Measurements from ENCODE around the gene SOCS3. TPM values are rescaled to one million over a fixed set of nuclear protein-coding genes. Genes with fewer than 3 reads are reported as not detected.
A peak's percentile ranks its signal among the peaks of the same experiment; 100 is the strongest.

Gene SOCS3
- polyA plus RNA-seq, 2 of the 4 experiments (the other 2 are of a cell fraction): 13.5 to 14.7 TPM

DNA sequence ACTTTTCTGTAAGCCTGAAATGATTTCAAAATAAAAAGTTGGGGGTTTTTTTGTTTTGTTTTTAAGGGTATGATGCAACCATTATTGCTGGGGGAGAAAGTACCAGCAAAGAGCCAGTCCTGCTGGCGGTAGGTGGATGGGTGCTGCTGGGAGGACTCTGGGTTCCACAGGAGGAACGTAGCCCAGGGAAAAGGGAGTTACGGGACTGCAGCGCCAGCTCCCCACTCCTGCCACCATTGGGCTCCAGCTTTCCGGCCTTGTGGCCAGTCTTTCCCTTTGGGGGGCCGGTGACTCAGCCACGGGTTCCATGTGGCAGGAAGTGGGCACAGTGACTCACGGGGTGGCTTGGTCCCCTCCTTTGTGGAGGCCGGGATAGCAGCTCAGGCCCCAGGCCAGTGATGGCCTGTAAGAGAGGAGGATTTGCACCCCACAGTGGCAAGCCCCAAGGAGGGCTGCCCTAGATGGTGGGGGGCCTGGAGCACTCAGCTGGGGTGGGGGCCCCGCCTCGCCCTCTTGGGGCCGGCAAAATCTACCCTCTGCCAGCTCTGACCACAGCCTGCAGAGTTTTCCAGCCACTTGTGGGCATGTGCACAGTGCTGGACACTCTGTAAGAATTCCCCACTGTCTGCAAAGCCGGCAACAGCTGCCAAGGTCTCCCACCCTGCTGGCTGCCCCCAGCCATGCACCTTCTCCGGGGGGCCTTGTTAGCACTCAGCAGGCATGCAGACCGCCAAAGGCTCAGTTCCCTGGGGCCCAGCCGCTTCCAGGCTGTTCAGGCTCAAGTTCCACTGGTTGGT lies 30.4 kb downstream of the SOCS3 start (continued):
- TF ChIP-seq, protein P1, sequence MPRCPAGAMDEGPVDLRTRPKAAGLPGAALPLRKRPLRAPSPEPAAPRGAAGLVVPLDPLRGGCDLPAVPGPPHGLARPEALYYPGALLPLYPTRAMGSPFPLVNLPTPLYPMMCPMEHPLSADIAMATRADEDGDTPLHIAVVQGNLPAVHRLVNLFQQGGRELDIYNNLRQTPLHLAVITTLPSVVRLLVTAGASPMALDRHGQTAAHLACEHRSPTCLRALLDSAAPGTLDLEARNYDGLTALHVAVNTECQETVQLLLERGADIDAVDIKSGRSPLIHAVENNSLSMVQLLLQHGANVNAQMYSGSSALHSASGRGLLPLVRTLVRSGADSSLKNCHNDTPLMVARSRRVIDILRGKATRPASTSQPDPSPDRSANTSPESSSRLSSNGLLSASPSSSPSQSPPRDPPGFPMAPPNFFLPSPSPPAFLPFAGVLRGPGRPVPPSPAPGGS (IDR thresholded peaks at IDR 0.05): no peak
- TF ChIP-seq, protein P2, sequence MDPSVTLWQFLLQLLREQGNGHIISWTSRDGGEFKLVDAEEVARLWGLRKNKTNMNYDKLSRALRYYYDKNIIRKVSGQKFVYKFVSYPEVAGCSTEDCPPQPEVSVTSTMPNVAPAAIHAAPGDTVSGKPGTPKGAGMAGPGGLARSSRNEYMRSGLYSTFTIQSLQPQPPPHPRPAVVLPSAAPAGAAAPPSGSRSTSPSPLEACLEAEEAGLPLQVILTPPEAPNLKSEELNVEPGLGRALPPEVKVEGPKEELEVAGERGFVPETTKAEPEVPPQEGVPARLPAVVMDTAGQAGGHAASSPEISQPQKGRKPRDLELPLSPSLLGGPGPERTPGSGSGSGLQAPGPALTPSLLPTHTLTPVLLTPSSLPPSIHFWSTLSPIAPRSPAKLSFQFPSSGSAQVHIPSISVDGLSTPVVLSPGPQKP (IDR thresholded peaks at IDR 0.05; ENCODE audit: low read depth, low read length): no peak
- no peak for TF ChIP-seq ZNF302 (CRISPR knock-in tag; IDR thresholded peaks at IDR 0.05)
- TF ChIP-seq CBX2 (IDR thresholded peaks at IDR 0.05; ENCODE audit: borderline replicate concordance, low read depth): no peak
- TF ChIP-seq NFE2L2 (conservative IDR thresholded peaks at IDR 0.05; ENCODE audit: low read length): no peak
- TF ChIP-seq, protein P3, sequence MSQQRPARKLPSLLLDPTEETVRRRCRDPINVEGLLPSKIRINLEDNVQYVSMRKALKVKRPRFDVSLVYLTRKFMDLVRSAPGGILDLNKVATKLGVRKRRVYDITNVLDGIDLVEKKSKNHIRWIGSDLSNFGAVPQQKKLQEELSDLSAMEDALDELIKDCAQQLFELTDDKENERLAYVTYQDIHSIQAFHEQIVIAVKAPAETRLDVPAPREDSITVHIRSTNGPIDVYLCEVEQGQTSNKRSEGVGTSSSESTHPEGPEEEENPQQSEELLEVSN (IDR thresholded peaks at IDR 0.05; ENCODE audit: borderline replicate concordance, low read depth): no peak
- TF ChIP-seq, protein P4, sequence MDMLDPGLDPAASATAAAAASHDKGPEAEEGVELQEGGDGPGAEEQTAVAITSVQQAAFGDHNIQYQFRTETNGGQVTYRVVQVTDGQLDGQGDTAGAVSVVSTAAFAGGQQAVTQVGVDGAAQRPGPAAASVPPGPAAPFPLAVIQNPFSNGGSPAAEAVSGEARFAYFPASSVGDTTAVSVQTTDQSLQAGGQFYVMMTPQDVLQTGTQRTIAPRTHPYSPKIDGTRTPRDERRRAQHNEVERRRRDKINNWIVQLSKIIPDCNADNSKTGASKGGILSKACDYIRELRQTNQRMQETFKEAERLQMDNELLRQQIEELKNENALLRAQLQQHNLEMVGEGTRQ (IDR thresholded peaks at IDR 0.05): no peak
- TF ChIP-seq ZSCAN20 (CRISPR knock-in tag; IDR thresholded peaks at IDR 0.05): no peak
- TF ChIP-seq, protein P5, sequence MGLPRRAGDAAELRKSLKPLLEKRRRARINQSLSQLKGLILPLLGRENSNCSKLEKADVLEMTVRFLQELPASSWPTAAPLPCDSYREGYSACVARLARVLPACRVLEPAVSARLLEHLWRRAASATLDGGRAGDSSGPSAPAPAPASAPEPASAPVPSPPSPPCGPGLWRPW (IDR thresholded peaks at IDR 0.05): no peak
- TF ChIP-seq KDM5A (IDR thresholded peaks at IDR 0.05): no peak
- peak in 1 of 2 experiments; percentile 40; a peak in 1 of 5 replicates for TF ChIP-seq JUN (IDR thresholded peaks at IDR 0.05)
- TF ChIP-seq, protein P6, sequence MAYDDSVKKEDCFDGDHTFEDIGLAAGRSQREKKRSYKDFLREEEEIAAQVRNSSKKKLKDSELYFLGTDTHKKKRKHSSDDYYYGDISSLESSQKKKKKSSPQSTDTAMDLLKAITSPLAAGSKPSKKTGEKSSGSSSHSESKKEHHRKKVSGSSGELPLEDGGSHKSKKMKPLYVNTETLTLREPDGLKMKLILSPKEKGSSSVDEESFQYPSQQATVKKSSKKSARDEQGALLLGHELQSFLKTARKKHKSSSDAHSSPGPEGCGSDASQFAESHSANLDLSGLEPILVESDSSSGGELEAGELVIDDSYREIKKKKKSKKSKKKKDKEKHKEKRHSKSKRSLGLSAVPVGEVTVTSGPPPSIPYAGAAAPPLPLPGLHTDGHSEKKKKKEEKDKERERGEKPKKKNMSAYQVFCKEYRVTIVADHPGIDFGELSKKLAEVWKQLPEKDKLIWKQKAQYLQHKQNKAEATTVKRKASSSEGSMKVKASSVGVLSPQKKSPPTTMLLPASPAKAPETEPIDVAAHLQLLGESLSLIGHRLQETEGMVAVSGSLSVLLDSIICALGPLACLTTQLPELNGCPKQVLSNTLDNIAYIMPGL (CRISPR knock-in tag; IDR thresholded peaks at IDR 0.05; ENCODE audit: borderline replicate concordance): no peak
- TF ChIP-seq TFCP2L1 (CRISPR knock-in tag; IDR thresholded peaks at IDR 0.05): no peak
- no peak for TF ChIP-seq HOXA7 (CRISPR knock-in tag; IDR thresholded peaks at IDR 0.05)
- TF ChIP-seq POLR2AphosphoS2 (conservative IDR thresholded peaks at IDR 0.05; ENCODE audit: low read length): no peak
- no peak for TF ChIP-seq HOXB13 (CRISPR knock-in tag; IDR thresholded peaks at IDR 0.05; ENCODE audit: low read depth)
- no peak for TF ChIP-seq FOXS1 (CRISPR knock-in tag; IDR thresholded peaks at IDR 0.05)
- no peak for TF ChIP-seq KDM1A (IDR thresholded peaks at IDR 0.05; ENCODE audit: low read depth)
- TF ChIP-seq, protein P7, sequence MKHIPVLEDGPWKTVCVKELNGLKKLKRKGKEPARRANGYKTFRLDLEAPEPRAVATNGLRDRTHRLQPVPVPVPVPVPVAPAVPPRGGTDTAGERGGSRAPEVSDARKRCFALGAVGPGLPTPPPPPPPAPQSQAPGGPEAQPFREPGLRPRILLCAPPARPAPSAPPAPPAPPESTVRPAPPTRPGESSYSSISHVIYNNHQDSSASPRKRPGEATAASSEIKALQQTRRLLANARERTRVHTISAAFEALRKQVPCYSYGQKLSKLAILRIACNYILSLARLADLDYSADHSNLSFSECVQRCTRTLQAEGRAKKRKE (CRISPR knock-in tag; IDR thresholded peaks at IDR 0.05; ENCODE audit: low read depth): 0 out of 2 replicates have a peak, but pooled peaks have one; percentile 17
- TF ChIP-seq RARB (CRISPR knock-in tag; IDR thresholded peaks at IDR 0.05): no peak
- TF ChIP-seq JUNB (IDR thresholded peaks at IDR 0.05): peak; percentile 56
- peak; percentile 5; the same call in 1 of the 2 replicates for TF ChIP-seq FOSB (CRISPR knock-in tag; IDR thresholded peaks at IDR 0.05)
- TF ChIP-seq MAFK (IDR thresholded peaks at IDR 0.05; ENCODE audit: partially characterized antibody): no peak
- no peak for TF ChIP-seq SMC3 (IDR thresholded peaks at IDR 0.05)
- TF ChIP-seq MAZ (IDR thresholded peaks at IDR 0.05; ENCODE audit: borderline replicate concordance, low read depth, low read length): no peak
- no peak for TF ChIP-seq TP53 (CRISPR knock-in tag; IDR thresholded peaks at IDR 0.05)
- TF ChIP-seq CHD4 (IDR thresholded peaks at IDR 0.05; ENCODE audit: borderline replicate concordance): no peak
- no peak for TF ChIP-seq CHD2 (IDR thresholded peaks at IDR 0.05; ENCODE audit: low read length, partially characterized antibody)
- no peak for TF ChIP-seq PHF8 (IDR thresholded peaks at IDR 0.05; ENCODE audit: borderline replicate concordance, low read depth)
- no peak for TF ChIP-seq SREBF2 (IDR thresholded peaks at IDR 0.05)
- TF ChIP-seq RAD21 (conservative IDR thresholded peaks at IDR 0.05 in 1 of 2, IDR thresholded peaks at IDR 0.05 in 1 of 2): no peak
- no peak for TF ChIP-seq EHF (CRISPR knock-in tag; IDR thresholded peaks at IDR 0.05)
- no peak for TF ChIP-seq ESRRA (IDR thresholded peaks at IDR 0.05; ENCODE audit: borderline replicate concordance, low read length)
- TF ChIP-seq EP300 (IDR thresholded peaks at IDR 0.05): peak in 1 of 2 experiments; percentile 38; a peak in 1 of 5 replicates
- TF ChIP-seq MYC (IDR thresholded peaks at IDR 0.05; ENCODE audit: borderline replicate concordance, low read length): no peak
- no peak for TF ChIP-seq NR3C1 (IDR thresholded peaks at IDR 0.05)

Measured in A549 (cell line).